ENCODE results near the gene GLG1. TPM values are rescaled to one million over a fixed set of nuclear protein-coding genes. Genes with fewer than 3 reads are reported as not detected.

The GLG1 gene
- total and polyA plus RNA-seq, 4 donors, result 24.6 to 156 (median 78.2) TPM

- Histone ChIP-seq H3K9me3 (ENCODE audit: control insufficient read depth in 4 of 4, insufficient read depth in 3 of 4, low read length in 3 of 4) (no peaks in the 10 kb centered on the region), H3K4me1 (ENCODE audit: control insufficient read depth in 5 of 5, insufficient read depth in 5 of 5, low read length in 5 of 5) (peaks cover 0 to 7% (median 2%) of the 10 kb centered on the region in 5 donors), H3K27ac (ENCODE audit: low read depth in 1 of 2, low read length in 1 of 2) (no peak overlapping the region), H3K36me3 (ENCODE audit: control insufficient read depth in 4 of 4, insufficient read depth in 4 of 4, low read length in 4 of 4) (no peaks in the 10 kb centered on the region), H3K27me3 (ENCODE audit: control insufficient read depth in 3 of 3, insufficient read depth in 3 of 3, low read length in 2 of 3) (no peaks in the 10 kb centered on the region), H3K9ac (ENCODE audit: insufficient read depth in 1 of 2, low read length in 2 of 2) (no peak overlapping the region), H3K4me3 (no peak overlapping the region)
- DNase-seq, result peak in 2 of 3 donors; percentile 15 to 20
- 70 to 82% methylated on average over 3 of the region's 3 CpGs for WGBS, 2 donors
- no peak for TF ChIP-seq CTCF (IDR thresholded peaks at IDR 0.05; ENCODE audit: control extremely low read depth, extremely low read depth)
- ATAC-seq (ENCODE audit: insufficient read depth, low FRiP score), result no peak
These were observed 26.1 kb downstream of the GLG1 start for GRCh38 chr16:74580833-74581232.

GRCh38 chr16:74578838-74579237, 28.1 kb downstream of the GLG1 start:
- peaks cover 0 to 6% (median 3%) of the 10 kb centered on the region in 5 donors for H3K4me1 ChIP-seq (ENCODE audit: control insufficient read depth in 5 of 5, insufficient read depth in 5 of 5, low read length in 5 of 5)
- H3K4me3 ChIP-seq, result no peak overlapping the region
- H3K9me3 ChIP-seq (ENCODE audit: control insufficient read depth in 4 of 4, insufficient read depth in 3 of 4, low read length in 3 of 4), result no peaks in the 10 kb centered on the region
- TF ChIP-seq CTCF (IDR thresholded peaks at IDR 0.05; ENCODE audit: control extremely low read depth, extremely low read depth), result no peak
- 96 to 97% methylated on average over 3 of the region's 3 CpGs for WGBS, 2 donors
- no peak overlapping the region for H3K27ac ChIP-seq (ENCODE audit: low read depth in 1 of 2, low read length in 1 of 2)
- DNase-seq (no peak), ATAC-seq (ENCODE audit: insufficient read depth, low FRiP score) (no peak)
- no peak overlapping the region for H3K9ac ChIP-seq (ENCODE audit: insufficient read depth in 1 of 2, low read length in 2 of 2)
- no peaks in the 10 kb centered on the region for H3K27me3 ChIP-seq (ENCODE audit: control insufficient read depth in 3 of 3, insufficient read depth in 3 of 3, low read length in 2 of 3)
- no peaks in the 10 kb centered on the region for H3K36me3 ChIP-seq (ENCODE audit: control insufficient read depth in 4 of 4, insufficient read depth in 4 of 4, low read length in 4 of 4)

DNA sequence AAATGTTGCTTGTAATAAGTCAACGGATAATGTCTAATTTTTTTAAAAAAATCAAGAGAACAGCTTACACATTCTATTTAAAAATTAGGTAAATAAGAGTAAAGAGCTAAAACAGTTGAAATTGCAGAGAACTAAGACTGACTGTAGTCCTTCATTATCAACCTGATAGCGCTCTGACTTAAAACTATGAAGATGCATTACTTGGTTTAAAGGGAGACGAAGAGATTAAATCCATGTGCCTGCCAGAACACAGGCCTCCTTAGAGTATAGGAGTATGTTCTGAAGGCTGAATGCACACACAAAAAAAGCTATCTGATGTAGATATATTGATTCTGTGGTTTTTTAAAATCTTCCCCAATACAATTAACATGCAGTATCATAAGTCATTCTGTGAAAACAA, 28.5 kb downstream of the GLG1 start:
- H3K36me3 ChIP-seq (ENCODE audit: control insufficient read depth in 4 of 4, insufficient read depth in 4 of 4, low read length in 4 of 4), result no peaks in the 10 kb centered on the region
- H3K9me3 ChIP-seq (ENCODE audit: control insufficient read depth in 4 of 4, insufficient read depth in 3 of 4, low read length in 3 of 4), result no peaks in the 10 kb centered on the region
- no peak for TF ChIP-seq CTCF (IDR thresholded peaks at IDR 0.05; ENCODE audit: control extremely low read depth, extremely low read depth)
- 88 to 93% methylated on average over 3 of the region's 3 CpGs for WGBS, 2 donors
- H3K27ac ChIP-seq (ENCODE audit: low read depth in 1 of 2, low read length in 1 of 2), result no peak overlapping the region
- peaks cover 0 to 6% (median 4%) of the 10 kb centered on the region in 5 donors for H3K4me1 ChIP-seq (ENCODE audit: control insufficient read depth in 5 of 5, insufficient read depth in 5 of 5, low read length in 5 of 5)
- DNase-seq (no peak), ATAC-seq (ENCODE audit: insufficient read depth, low FRiP score) (no peak)
- H3K4me3 ChIP-seq, result no peak overlapping the region
- no peaks in the 10 kb centered on the region for H3K27me3 ChIP-seq (ENCODE audit: control insufficient read depth in 3 of 3, insufficient read depth in 3 of 3, low read length in 2 of 3)
- no peak overlapping the region for H3K9ac ChIP-seq (ENCODE audit: insufficient read depth in 1 of 2, low read length in 2 of 2)

DNA sequence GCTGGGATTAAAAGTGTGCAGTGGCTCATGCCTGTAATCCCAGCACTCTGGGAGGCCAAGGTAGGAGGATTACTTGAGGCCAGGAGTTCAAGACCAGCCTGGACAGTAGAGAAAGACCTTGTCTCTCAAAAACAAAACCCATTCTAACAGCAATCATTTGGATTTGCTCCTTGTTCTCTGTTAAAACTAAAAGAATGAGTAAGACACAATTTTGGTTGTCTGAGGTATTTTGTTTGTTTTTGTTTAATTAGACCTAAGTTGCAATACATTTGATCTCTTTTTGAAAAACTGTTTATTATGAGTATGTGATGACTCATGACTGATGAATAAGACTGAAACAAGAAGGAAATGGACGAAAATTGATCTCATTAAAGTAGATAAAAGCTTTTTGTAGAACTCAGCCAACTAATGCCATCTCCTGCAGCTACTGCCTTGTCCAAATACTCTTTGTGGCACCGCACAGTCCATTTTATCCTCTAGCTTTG, 29.0 kb downstream of the GLG1 start:
- ATAC-seq (ENCODE audit: insufficient read depth, low FRiP score) (no peak), DNase-seq (no peak)
- H3K4me1 ChIP-seq (ENCODE audit: control insufficient read depth in 5 of 5, insufficient read depth in 5 of 5, low read length in 5 of 5), result peaks cover 0 to 5% (median 4%) of the 10 kb centered on the region in 5 donors
- H3K4me3 ChIP-seq, result no peak overlapping the region
- no peak overlapping the region for H3K9ac ChIP-seq (ENCODE audit: insufficient read depth in 1 of 2, low read length in 2 of 2)
- no peak for TF ChIP-seq CTCF (IDR thresholded peaks at IDR 0.05; ENCODE audit: control extremely low read depth, extremely low read depth)
- H3K36me3 ChIP-seq (ENCODE audit: control insufficient read depth in 4 of 4, insufficient read depth in 4 of 4, low read length in 4 of 4), result no peaks in the 10 kb centered on the region
- no peak overlapping the region for H3K27ac ChIP-seq (ENCODE audit: low read depth in 1 of 2, low read length in 1 of 2)
- no peaks in the 10 kb centered on the region for H3K9me3 ChIP-seq (ENCODE audit: control insufficient read depth in 4 of 4, insufficient read depth in 3 of 4, low read length in 3 of 4)
- 61 to 81% methylated on average over 2 of the region's 2 CpGs for WGBS, 2 donors
- no peaks in the 10 kb centered on the region for H3K27me3 ChIP-seq (ENCODE audit: control insufficient read depth in 3 of 3, insufficient read depth in 3 of 3, low read length in 2 of 3)

Data from lung (tissue), 12 donors.